K562 (cell line): Measurements from ENCODE around the gene EYA2.

Source experiments
- CREB1 ChIP-seq, 2 experiments: sonication (generic) in 1 of 2; formaldehyde crosslinking in 1 of 2; IDR thresholded peaks; 2 replicates each; pipeline versions ENCODE4 v1.6.1 to v1.8.0; 2012 to 2022; ENCODE audit warnings: inconsistent platforms in 1 of 2, mild to moderate bottlenecking in 1 of 2, missing genetic modification reagents in 1 of 2, moderate library complexity in 1 of 2
- EP300 ChIP-seq: IDR thresholded peaks from 2 replicates; pipeline ENCODE4 v1.6.1; 2012; ENCODE audit warnings: low read length, improper control_type of control experiment
- MAFG ChIP-seq: fragments of 450-650 bp; conservative IDR thresholded peaks from 2 replicates; pipeline ENCODE4 v1.6.1; 2016; ENCODE audit warnings: missing genetic modification characterization, missing compliant biosample characterization
- MTA2 ChIP-seq: fragments of 450-650 bp; IDR thresholded peaks from 2 replicates; pipeline ENCODE4 v1.6.1; 2016; ENCODE audit warnings: low read depth
- NFRKB ChIP-seq: fragments of 450-650 bp; IDR thresholded peaks from 2 replicates; pipeline ENCODE4 v1.6.1; 2016; ENCODE audit warnings: low read depth
- POLR2A ChIP-seq: fragments of 450-650 bp; conservative IDR thresholded peaks from 2 replicates; pipeline ENCODE4 v1.6.1; 2016
- POLR2AphosphoS5 ChIP-seq: IDR thresholded peaks from 2 replicates; pipeline ENCODE4 v1.6.1; 2011; ENCODE audit warnings: mild to moderate bottlenecking, low read depth, low read length, moderate library complexity; ENCODE audit not compliant: control insufficient read depth, insufficient read depth
- TF ChIP-seq, protein P1 (sequence below): fragments of 250-450 bp; sonication (Bioruptor Pico); IDR thresholded peaks from 2 replicates; pipeline ENCODE4 v1.5.1; 2021; ENCODE audit warnings: mild to moderate bottlenecking
- TF ChIP-seq, protein P2 (sequence below): fragments of 450-650 bp; formaldehyde crosslinking; IDR thresholded peaks from 2 replicates; pipeline ENCODE4 v1.4.0; 2022; ENCODE audit warnings: missing genetic modification characterization
- TF ChIP-seq, protein P3 (sequence below): sonication (generic); formaldehyde crosslinking; IDR thresholded peaks from 2 replicates; pipeline ENCODE4 v1.8.1; 2022; ENCODE audit warnings: missing genetic modification reagents
- TF ChIP-seq, protein P4 (sequence below): sonication (generic); formaldehyde crosslinking; IDR thresholded peaks from 2 replicates; pipeline ENCODE4 v1.8.1; 2023; ENCODE audit warnings: mild to moderate bottlenecking, missing genetic modification reagents, moderate library complexity
- TF ChIP-seq, protein P5 (sequence below): sonication (generic); formaldehyde crosslinking; IDR thresholded peaks from 2 replicates; pipeline ENCODE4 v1.8.0; 2022; ENCODE audit warnings: missing genetic modification reagents, mild to moderate bottlenecking, moderate library complexity, borderline replicate concordance
- TF ChIP-seq, protein P6 (sequence below), 3 experiments: IDR thresholded peaks in 2 of 3; conservative IDR thresholded peaks in 1 of 3; 2 replicates each; pipeline ENCODE4 v1.5.1; 2011 to 2012; ENCODE audit warnings: low read length in 3 of 3, mild to moderate bottlenecking in 3 of 3, control low read depth in 2 of 3, improper control_type of control experiment in 1 of 3, inconsistent platforms in 1 of 3, low read depth in 1 of 3, mixed read lengths in 1 of 3, moderate library complexity in 1 of 3; ENCODE audit not compliant: insufficient read depth in 2 of 3

DNA sequence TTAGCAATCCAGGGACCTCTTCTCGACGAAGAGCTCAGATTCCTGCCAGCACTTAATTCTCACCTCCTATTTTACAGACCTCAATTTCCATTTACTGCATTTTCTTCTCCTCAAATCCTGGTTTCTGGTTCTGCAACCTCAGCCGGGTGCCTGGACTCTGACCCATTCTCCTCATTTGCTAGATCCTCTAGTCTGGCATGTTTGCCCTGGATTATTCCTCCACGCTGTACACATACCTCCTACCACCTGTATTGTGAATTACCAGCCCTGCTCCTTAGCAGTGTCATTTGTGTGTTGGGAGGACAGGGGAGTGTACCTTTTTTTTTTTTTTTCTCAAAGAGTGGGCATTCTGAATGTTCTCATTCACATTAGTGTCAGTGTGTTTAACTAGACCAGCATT, 257.4 kb downstream of the EYA2 start:
- TF ChIP-seq, protein P1, sequence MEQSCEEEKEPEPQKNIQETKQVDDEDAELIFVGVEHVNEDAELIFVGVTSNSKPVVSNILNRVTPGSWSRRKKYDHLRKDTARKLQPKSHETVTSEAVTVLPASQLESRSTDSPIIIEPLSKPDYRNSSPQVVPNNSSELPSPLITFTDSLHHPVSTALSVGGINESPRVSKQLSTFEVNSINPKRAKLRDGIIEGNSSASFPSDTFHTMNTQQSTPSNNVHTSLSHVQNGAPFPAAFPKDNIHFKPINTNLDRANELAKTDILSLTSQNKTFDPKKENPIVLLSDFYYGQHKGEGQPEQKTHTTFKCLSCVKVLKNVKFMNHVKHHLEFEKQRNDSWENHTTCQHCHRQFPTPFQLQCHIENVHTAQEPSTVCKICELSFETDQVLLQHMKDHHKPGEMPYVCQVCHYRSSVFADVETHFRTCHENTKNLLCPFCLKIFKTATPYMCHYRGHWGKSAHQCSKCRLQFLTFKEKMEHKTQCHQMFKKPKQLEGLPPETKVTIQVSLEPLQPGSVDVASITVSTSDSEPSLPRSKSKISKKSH (CRISPR knock-in tag): no peak
- no peak for TF ChIP-seq NFRKB
- TF ChIP-seq EP300: no peak
- TF ChIP-seq POLR2A: no peak
- TF ChIP-seq MAFG (tag): no peak
- no peak for TF ChIP-seq CREB1 (IDR thresholded peaks at IDR 0.05)
- no peak for TF ChIP-seq CREB1 (CRISPR knock-in tag; IDR thresholded peaks at IDR 0.05)
- TF ChIP-seq, protein P2, sequence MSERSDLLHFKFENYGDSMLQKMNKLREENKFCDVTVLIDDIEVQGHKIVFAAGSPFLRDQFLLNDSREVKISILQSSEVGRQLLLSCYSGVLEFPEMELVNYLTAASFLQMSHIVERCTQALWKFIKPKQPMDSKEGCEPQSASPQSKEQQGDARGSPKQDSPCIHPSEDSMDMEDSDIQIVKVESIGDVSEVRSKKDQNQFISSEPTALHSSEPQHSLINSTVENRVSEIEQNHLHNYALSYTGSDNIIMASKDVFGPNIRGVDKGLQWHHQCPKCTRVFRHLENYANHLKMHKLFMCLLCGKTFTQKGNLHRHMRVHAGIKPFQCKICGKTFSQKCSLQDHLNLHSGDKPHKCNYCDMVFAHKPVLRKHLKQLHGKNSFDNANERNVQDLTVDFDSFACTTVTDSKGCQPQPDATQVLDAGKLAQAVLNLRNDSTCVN (CRISPR knock-in tag): no peak
- TF ChIP-seq, protein P3, sequence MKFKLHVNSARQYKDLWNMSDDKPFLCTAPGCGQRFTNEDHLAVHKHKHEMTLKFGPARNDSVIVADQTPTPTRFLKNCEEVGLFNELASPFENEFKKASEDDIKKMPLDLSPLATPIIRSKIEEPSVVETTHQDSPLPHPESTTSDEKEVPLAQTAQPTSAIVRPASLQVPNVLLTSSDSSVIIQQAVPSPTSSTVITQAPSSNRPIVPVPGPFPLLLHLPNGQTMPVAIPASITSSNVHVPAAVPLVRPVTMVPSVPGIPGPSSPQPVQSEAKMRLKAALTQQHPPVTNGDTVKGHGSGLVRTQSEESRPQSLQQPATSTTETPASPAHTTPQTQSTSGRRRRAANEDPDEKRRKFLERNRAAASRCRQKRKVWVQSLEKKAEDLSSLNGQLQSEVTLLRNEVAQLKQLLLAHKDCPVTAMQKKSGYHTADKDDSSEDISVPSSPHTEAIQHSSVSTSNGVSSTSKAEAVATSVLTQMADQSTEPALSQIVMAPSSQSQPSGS (CRISPR knock-in tag): no peak
- TF ChIP-seq, protein P4, sequence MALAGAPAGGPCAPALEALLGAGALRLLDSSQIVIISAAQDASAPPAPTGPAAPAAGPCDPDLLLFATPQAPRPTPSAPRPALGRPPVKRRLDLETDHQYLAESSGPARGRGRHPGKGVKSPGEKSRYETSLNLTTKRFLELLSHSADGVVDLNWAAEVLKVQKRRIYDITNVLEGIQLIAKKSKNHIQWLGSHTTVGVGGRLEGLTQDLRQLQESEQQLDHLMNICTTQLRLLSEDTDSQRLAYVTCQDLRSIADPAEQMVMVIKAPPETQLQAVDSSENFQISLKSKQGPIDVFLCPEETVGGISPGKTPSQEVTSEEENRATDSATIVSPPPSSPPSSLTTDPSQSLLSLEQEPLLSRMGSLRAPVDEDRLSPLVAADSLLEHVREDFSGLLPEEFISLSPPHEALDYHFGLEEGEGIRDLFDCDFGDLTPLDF (CRISPR knock-in tag): no peak
- TF ChIP-seq, protein P5, sequence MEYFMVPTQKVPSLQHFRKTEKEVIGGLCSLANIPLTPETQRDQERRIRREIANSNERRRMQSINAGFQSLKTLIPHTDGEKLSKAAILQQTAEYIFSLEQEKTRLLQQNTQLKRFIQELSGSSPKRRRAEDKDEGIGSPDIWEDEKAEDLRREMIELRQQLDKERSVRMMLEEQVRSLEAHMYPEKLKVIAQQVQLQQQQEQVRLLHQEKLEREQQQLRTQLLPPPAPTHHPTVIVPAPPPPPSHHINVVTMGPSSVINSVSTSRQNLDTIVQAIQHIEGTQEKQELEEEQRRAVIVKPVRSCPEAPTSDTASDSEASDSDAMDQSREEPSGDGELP (CRISPR knock-in tag): no peak
- TF ChIP-seq POLR2AphosphoS5: no peak
- TF ChIP-seq, protein P6, sequence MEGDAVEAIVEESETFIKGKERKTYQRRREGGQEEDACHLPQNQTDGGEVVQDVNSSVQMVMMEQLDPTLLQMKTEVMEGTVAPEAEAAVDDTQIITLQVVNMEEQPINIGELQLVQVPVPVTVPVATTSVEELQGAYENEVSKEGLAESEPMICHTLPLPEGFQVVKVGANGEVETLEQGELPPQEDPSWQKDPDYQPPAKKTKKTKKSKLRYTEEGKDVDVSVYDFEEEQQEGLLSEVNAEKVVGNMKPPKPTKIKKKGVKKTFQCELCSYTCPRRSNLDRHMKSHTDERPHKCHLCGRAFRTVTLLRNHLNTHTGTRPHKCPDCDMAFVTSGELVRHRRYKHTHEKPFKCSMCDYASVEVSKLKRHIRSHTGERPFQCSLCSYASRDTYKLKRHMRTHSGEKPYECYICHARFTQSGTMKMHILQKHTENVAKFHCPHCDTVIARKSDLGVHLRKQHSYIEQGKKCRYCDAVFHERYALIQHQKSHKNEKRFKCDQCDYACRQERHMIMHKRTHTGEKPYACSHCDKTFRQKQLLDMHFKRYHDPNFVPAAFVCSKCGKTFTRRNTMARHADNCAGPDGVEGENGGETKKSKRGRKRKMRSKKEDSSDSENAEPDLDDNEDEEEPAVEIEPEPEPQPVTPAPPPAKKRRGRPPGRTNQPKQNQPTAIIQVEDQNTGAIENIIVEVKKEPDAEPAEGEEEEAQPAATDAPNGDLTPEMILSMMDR (IDR thresholded peaks at IDR 0.05 in 2 of 3, conservative IDR thresholded peaks at IDR 0.05 in 1 of 3; ENCODE audit: insufficient read depth in 2 of 3, low read depth in 1 of 3, low read length in 3 of 3): no peak
- no peak for TF ChIP-seq MTA2
